ENCODE results near the gene NOP53.
A peak's percentile ranks its signal among the peaks of the same experiment; 100 is the strongest.
"Not testable (repeated sequence)": the region's sequence is repeated elsewhere in the genome, so short reads cannot be mapped to it uniquely, and the experiment has no call there.

Gene NOP53

DNA sequence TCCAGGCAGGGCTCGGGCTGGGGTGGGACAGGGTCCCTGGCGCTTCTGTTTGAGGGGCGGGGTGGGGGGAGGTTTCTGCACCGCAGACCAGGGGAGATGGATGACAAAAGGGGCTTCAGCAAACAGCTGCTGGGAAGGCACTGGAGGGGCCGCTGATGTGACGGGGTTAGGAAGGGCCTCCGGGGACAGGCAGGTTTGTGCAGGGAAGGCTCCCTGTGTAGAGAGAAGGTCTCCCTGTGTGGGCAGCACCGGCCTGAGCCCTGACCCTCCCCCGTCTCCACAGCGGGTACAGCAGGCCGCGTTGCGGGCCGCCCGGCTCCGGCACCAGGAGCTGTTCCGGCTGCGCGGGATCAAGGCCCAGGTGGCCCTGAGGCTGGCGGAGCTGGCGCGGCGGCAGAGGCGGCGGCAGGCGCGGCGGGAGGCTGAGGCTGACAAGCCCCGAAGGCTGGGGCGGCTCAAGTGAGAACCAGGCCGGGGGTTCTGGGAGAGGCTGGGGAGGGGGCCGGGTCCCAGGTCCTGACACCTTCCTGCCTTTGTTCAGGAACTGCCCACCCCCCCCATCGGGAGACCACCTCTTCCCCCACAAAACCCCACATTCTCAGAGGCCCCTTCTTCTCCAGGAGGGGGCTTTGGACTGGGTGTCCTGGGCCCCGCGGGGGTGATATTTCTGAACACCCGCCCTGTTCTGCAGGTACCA lies 9.9 kb downstream of the NOP53 start:
- no peaks in the 10 kb centered on the region for H3K4me1 Mint-ChIP-seq
- DNase-seq (ENCODE audit: low spot score in 2 of 2) (no peak), ATAC-seq (ENCODE audit: low read depth) (no peak)
- H3K9me3 Mint-ChIP-seq = peaks cover 3% of the 10 kb centered on the region
- no peak overlapping the region for H3K27ac Mint-ChIP-seq
- H3K27me3 Mint-ChIP-seq = no peaks in the 10 kb centered on the region
- H3K36me3 Mint-ChIP-seq = peaks cover 47% of the 10 kb centered on the region
- H3K4me3 Mint-ChIP-seq = no peak overlapping the region

DNA sequence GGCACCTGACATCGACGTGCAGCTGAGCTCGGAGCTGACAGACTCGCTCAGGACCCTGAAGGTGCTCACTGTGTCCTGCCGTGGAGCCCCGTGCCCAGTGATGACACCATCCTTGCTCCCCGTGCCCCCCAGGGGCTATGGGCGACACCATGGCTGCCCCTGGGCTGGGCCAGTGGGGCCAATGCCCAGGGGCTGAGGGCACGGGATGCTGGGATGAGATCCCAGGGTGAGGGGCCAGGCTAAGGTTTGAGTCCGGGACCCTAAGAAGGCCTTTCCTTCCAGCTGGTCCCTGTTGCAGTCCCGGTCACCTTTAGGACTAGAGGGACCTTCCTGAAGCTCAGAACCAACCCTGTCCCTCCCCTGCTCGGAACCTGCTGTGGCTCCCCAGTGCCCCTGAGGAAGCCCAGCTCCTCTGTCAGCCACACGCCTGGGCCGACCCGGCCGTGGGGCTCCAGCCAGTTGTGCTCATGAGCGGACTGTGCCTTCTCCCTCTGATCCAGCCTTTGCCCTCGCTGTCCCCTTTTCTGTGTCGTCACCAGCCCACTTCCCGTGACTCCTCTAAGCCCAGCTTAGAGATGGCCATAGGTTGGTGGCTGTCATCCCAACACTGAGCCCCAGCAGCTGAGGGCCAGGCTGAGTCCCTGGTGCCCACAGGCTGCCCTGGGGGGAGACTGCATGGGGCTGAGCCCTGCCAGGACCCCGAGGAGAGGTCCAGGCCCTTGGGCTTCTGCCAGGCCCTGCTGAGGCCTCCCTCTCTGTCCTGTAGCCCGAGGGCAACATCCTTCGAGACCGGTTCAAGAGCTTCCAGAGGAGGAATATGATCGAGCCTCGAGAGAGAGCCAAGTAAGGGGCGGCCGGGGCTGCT lies 10.6 kb downstream of the NOP53 start:
- Mint-ChIP-seq H3K36me3 (peaks cover 43% of the 10 kb centered on the region), H3K9me3 (peaks cover 3% of the 10 kb centered on the region), H3K27me3 (no peaks in the 10 kb centered on the region), H3K27ac (no peak overlapping the region), H3K4me3 (no peak overlapping the region), H3K4me1 (no peaks in the 10 kb centered on the region)
- DNase-seq (ENCODE audit: low spot score in 2 of 2) (no peak), ATAC-seq (ENCODE audit: low read depth) (no peak)

DNA sequence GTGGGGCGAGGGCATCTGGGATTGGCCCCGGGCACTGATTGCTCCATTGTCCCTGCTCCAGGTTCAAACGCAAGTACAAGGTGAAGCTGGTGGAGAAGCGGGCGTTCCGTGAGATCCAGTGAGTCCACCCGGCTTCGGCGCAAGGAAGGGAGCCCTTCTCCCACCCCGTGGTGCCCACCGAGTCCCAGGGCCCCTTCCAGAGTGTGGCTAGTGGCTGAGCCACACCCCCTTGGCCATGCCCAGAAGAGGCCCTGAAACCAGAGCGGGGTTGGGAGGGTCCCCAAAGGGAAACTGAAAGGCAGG lies 11.2 kb downstream of the NOP53 start:
- H3K4me1 Mint-ChIP-seq = no peaks in the 10 kb centered on the region
- no peak overlapping the region for H3K27ac Mint-ChIP-seq
- no peak for DNase-seq (ENCODE audit: low spot score in 2 of 2)
- no peaks in the 10 kb centered on the region for H3K27me3 Mint-ChIP-seq
- peaks cover 43% of the 10 kb centered on the region for H3K36me3 Mint-ChIP-seq
- H3K9me3 Mint-ChIP-seq = peaks cover 3% of the 10 kb centered on the region
- ATAC-seq (ENCODE audit: low read depth) = no peak
- H3K4me3 Mint-ChIP-seq = no peak overlapping the region

DNA sequence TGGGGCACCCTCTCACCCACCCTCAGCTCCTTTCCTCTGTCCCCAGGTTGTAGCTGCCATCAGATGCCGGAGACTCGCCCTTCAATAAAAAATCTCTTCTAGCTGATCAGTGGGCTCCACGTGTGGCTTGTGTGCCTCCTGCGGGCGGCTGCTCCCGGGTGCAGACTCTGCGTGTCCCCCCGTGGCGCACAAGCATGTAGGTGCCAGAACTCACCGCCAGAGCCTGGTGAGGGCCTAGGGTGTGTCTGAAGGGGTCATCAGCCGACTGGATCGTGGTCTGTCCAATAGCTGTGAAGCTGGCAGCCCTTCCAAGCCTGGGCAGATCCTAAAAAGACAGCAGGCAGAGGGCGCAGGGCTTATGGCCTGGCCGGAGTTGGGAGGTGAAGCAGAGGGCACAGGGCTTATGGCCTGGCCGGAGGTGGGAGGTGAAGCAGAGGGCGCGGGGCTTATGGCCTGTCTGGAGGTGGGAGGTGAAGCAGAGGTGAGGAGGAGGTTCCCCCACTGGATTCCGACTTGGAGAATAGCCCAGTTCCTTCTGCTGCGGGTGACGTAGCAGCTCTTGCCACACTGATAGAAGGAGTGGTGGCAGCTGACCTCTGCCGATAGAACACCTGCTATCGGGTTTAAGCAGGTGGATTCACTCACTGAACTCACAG lies 11.7 kb downstream of the NOP53 start:
- Mint-ChIP-seq H3K27ac (no peak overlapping the region), H3K36me3 (peaks cover 43% of the 10 kb centered on the region)
- ATAC-seq (ENCODE audit: low read depth) = no peak

DNA sequence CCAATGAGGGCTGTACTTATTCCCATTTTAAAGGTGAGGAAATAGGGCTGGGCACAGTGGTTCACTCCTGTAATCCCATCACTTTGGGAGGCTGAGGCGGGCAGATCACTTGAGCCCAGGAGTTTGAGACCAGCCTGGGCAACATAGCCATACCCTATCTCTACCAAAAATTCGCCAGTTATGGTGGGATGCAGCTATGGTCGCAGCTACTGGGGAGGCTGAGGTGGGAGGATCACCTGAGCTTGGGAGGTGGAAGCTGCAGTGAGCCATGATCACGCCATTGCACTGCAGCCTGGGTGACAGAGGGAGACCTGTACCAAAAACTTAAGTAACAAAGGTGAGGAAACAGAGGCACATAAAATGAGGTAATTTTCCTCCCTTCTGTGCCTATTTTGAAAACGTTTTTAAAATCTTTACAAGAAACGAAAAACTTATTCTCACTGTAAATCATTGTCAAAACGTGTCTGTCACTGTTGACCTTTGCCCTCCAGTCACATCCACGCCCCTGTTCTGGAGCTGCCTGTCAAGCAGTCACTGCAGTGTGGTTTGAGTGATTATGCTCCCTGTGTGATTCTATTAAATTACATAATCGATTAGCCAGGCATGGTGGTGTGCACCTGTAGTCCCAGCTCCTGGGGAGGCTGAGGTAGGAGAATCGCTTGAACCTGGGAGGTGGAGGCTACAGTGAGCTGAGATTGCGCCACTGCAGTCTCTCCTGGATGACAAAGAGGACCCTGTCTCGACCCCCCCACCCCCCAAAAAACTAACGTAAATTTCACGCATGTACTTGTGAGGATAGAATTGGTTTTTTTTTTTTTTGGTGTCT lies 12.5 kb downstream of the NOP53 start:
- Mint-ChIP-seq H3K9me3 (peaks cover 3% of the 10 kb centered on the region), H3K27me3 (no peaks in the 10 kb centered on the region), H3K36me3 (peaks cover 41% of the 10 kb centered on the region), H3K4me3 (no peak overlapping the region), H3K4me1 (no peaks in the 10 kb centered on the region), H3K27ac (no peak overlapping the region)
- DNase-seq (ENCODE audit: low spot score in 2 of 2) = no peak
- ATAC-seq (ENCODE audit: low read depth) = no peak

More for the DNA sequence above, 11.7 kb downstream of the NOP53 start:
- Mint-ChIP-seq H3K9me3 (peaks cover 3% of the 10 kb centered on the region), H3K4me3 (no peak overlapping the region), H3K27me3 (no peaks in the 10 kb centered on the region), H3K4me1 (no peaks in the 10 kb centered on the region)
- DNase-seq (ENCODE audit: low spot score in 2 of 2) = no peak

DNA sequence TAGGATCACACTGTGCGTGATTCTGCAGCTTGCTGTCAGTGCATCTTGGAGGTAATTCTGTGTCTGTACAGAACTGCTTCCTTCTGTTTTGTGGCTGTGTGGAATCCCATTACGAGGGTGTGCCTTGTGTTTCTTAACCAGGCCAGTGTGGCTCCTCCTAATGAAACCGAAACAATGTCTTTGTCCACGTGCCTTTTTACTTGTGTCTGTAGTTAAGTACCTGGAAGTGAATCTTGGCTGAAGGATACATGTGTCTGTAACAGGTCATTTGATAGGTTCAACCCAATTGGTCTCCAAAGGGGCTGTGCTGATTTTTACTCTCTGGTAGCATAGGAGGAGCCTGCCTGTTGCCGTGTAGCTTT lies 13.1 kb downstream of the NOP53 start:
- Mint-ChIP-seq H3K36me3 (peaks cover 35% of the 10 kb centered on the region), H3K9me3 (peaks cover 3% of the 10 kb centered on the region), H3K4me1 (no peaks in the 10 kb centered on the region), H3K27ac (no peak overlapping the region), H3K27me3 (no peaks in the 10 kb centered on the region), H3K4me3 (no peak overlapping the region)
- no peak for ATAC-seq (ENCODE audit: low read depth)
- no peak for DNase-seq (ENCODE audit: low spot score in 2 of 2)

DNA sequence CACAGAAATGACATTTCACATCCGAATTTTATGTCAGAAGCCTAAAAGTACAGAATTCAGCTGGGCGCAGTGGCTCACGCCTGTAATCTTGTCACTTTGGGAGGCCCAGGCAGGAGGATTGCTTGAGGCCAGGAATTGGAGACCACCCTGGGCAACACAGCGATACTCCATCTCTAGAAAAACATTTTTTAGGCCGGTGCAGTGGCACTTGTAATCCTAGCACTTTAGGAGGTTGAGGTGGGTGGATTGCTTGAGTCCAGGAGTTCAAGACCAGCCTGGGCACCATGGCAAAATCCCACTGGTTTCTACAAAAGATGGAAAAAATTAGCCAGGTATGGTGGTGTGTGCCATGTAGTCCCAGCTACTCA lies 15.3 kb downstream of the NOP53 start:
- Mint-ChIP-seq H3K9me3 (peaks cover 3% of the 10 kb centered on the region), H3K4me1 (no peaks in the 10 kb centered on the region), H3K27me3 (peaks cover 2% of the 10 kb centered on the region), H3K36me3 (peaks cover 27% of the 10 kb centered on the region), H3K4me3 (no peak overlapping the region), H3K27ac (no peak overlapping the region)
- ATAC-seq (ENCODE audit: low read depth) (no peak), DNase-seq (ENCODE audit: low spot score in 2 of 2) (no peak)

DNA sequence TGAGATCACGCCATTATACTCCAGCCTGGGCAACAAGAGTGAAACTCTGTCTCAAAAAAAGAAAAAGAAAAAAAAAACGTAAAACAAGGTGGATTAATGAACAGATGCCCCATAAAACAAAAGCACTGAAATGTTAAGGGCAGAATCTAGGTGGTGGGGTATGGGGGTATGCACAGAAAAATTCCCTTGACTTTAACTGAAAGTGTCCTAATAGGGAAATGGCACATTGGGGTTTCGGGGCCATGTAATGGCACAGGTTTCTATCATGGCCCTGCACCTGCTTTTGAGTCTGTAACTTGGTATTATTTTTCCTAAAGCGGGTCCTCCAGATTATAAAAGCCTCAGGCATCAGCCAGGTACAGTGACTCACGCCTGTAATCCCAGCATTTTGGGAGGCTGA lies 16.2 kb downstream of the NOP53 start:
- Mint-ChIP-seq H3K9me3 (peaks cover 3% of the 10 kb centered on the region), H3K27ac (no peak overlapping the region)

DNA sequence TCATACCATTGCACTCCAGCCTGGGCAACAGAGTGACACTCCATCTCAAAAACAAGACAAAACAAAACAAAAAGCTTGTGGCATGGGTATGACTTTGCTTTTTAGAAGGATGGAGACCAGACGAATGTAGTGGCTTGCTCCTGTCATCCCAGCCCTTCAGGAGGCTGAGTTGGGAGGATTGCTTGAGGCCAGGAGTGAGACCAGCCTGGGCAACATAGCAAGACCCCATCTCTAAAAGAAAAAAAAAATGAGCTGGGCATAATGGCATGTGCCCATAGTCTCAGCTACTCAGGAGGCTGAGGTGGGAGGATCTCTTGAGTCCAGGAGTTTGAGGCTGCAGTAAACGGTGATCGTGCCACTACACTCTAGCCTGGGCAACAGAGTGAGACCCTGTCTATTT lies 16.8 kb downstream of the NOP53 start:
- ATAC-seq (ENCODE audit: low read depth) (no peak), DNase-seq (ENCODE audit: low spot score in 2 of 2) (no peak)
- Mint-ChIP-seq H3K4me1 (no peaks in the 10 kb centered on the region), H3K4me3 (no peak overlapping the region), H3K9me3 (peaks cover 3% of the 10 kb centered on the region), H3K27me3 (peaks cover 2% of the 10 kb centered on the region), H3K27ac (no peak overlapping the region), H3K36me3 (peaks cover 18% of the 10 kb centered on the region)

More for the DNA sequence above, 16.2 kb downstream of the NOP53 start:
- Mint-ChIP-seq H3K27me3 (peaks cover 2% of the 10 kb centered on the region), H3K4me1 (no peaks in the 10 kb centered on the region), H3K36me3 (peaks cover 23% of the 10 kb centered on the region), H3K4me3 (no peak overlapping the region)
- DNase-seq (ENCODE audit: low spot score in 2 of 2) (no peak), ATAC-seq (ENCODE audit: low read depth) (no peak)

DNA sequence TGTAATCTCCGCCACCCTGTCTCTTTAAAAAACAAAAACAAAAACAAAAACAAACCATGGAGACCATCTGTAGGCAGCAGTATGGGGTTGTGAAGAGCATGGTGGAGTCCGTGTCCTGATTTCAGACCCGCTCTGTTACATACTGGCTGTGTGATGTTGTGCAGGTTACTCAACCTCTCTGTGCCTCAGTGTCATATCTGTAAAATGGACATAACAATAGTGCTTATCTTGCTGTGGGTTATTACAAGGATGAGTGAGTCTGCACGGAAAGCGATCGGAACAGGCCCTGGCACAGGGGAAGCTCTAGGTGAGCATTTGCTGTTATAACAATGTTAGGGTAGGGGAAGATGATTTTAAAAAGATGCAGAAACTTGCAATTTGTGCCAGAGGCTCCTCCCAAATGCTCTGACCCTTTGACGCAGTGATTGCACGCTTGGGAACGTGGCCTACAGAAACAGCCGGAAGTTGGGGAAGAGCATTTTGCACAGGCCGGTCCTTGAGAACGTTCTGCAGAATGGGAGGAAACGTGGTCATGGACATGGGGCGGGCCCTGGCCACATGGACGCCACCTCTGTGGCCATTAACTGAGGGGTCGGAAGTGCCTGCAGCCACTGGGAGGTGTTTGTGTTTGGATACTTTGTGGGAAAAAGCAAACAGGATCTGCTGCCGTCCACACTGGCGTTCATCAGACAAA lies 17.4 kb downstream of the NOP53 start:
- DNase-seq (ENCODE audit: low spot score in 2 of 2) (no peak), ATAC-seq (ENCODE audit: low read depth) (no peak)
- no peaks in the 10 kb centered on the region for H3K4me1 Mint-ChIP-seq
- H3K27ac Mint-ChIP-seq = no peak overlapping the region
- no peak overlapping the region for H3K4me3 Mint-ChIP-seq
- H3K9me3 Mint-ChIP-seq = peaks cover 3% of the 10 kb centered on the region
- H3K36me3 Mint-ChIP-seq = peaks cover 13% of the 10 kb centered on the region
- H3K27me3 Mint-ChIP-seq = peaks cover 2% of the 10 kb centered on the region

DNA sequence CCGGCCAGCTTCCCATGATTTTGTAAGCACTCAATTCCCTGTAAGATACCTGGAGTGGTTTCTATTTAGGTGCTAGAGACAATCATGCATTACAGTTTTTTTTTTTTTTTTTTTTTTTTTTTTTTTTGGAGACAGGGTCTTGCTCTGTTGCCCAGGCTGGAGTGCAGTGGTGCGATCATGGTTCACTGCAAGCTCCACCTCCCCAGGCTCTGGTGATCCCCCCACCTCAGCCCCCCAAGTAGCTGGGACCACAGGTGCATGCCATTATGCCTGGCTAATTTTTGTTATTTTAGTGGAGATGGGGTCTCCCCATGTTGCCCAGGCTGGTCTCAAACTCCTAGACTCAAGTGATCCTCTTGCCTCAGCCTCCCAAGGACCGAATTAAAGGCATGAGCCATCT lies 19.4 kb downstream of the NOP53 start:
- not testable (repeated sequence) for H3K27me3 Mint-ChIP-seq; H3K27ac Mint-ChIP-seq; H3K36me3 Mint-ChIP-seq; DNase-seq (ENCODE audit: low spot score in 2 of 2); H3K9me3 Mint-ChIP-seq; H3K4me1 Mint-ChIP-seq; H3K4me3 Mint-ChIP-seq; ATAC-seq (ENCODE audit: low read depth)

DNA sequence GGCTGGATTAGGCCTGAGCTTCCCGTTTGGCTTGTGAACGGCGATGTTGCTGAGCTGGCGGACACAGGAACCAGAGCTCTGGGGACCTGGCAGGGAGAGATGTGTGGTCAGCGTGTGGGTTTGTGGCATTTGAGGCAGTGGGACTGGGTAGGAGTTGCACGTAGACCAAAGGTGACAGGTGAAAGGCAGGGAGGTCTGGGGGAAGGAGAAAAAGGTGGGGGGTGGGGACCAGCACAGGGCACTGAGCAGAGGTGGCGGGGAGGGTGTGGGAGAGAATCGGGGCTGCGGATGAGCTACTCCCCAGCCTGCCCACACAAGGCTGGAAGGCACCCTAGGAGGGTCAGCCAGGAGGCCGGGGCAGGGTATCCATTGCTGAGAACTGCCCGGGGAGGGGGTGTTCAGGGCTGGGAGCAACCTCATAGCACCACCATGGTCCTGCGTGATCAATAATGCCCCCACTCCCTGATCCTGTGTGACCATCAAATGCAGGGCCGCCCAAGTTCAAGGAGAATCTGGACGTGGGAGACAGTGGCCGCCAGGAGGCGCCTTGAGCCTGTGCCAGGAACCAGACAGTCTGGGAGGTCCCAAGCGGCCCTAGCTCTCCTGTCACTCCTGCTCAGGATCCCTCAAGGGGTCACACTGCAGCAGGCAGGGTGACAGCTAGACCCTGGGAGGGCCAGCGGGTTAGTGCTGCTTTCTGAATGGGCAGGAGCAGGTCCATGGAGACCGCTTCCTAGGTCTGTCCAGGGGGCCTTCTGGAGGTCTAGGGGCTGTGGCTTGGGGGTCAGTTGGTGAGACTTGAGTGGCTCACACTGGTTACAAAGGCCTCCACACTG lies 20.4 kb downstream of the NOP53 start:
- ATAC-seq (ENCODE audit: low read depth) (peak; percentile 57), DNase-seq (ENCODE audit: low spot score in 2 of 2) (no peak)
- Mint-ChIP-seq H3K27me3 (peaks cover 6% of the 10 kb centered on the region), H3K36me3 (no peaks in the 10 kb centered on the region), H3K4me1 (peaks cover 5% of the 10 kb centered on the region), H3K4me3 (no peak overlapping the region), H3K27ac (no peak overlapping the region), H3K9me3 (peaks cover 3% of the 10 kb centered on the region)

DNA sequence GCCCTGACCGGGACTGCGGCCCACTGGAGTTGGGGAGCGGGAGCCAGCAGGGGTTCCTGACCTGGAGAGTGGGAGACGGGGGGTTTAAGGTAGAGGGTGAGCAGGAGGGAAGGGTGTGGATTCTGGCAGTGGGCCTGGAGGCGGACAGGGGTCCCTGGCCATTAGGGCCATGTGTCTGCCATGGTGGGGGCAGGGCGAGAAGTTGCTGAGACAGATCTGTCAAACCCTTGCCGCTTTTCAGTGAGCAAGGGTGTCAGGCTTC lies 20.9 kb downstream of the NOP53 start:
- no peak for ATAC-seq (ENCODE audit: low read depth)
- DNase-seq (ENCODE audit: low spot score in 2 of 2) = no peak
- no peak overlapping the region for H3K27ac Mint-ChIP-seq

More for the DNA sequence above, 20.9 kb downstream of the NOP53 start:
- Mint-ChIP-seq H3K4me1 (peaks cover 5% of the 10 kb centered on the region), H3K36me3 (no peaks in the 10 kb centered on the region), H3K9me3 (peaks cover 3% of the 10 kb centered on the region), H3K27me3 (peaks cover 6% of the 10 kb centered on the region), H3K4me3 (no peak overlapping the region)

Measured in memory B cell (primary cell).